SK-N-SH treated with all-trans-retinoic acid at 6 μM for 48 hours (cell line): Measurements from ENCODE around the gene NCBP2L.

Experiments
- CSRNP3 ChIP-seq: fragments of 250-450 bp; sonication (Bioruptor Pico); IDR thresholded peaks from 2 replicates; pipeline ENCODE4 v1.5.1; 2021; ENCODE audit warnings: mild to moderate bottlenecking, moderate library complexity
- OSR1 ChIP-seq: fragments of 250-450 bp; sonication (Bioruptor Pico); IDR thresholded peaks from 2 replicates; pipeline ENCODE4 v1.8.0; 2022; ENCODE audit warnings: moderate library complexity, mild to moderate bottlenecking, inconsistent platforms
- PATZ1 ChIP-seq: fragments of 250-450 bp; sonication (Bioruptor Pico); IDR thresholded peaks from 2 replicates; pipeline ENCODE4 v1.8.0; 2020; ENCODE audit warnings: mild to moderate bottlenecking, moderate library complexity, borderline replicate concordance
- PPARA ChIP-seq: fragments of 250-450 bp; sonication (Bioruptor Pico); IDR thresholded peaks from 2 replicates; pipeline ENCODE4 v1.5.0; 2020; ENCODE audit warnings: mild to moderate bottlenecking, borderline replicate concordance
- TSHZ2 ChIP-seq: fragments of 250-450 bp; sonication (Bioruptor Pico); IDR thresholded peaks from 2 replicates; pipeline ENCODE4 v1.5.0; 2020; ENCODE audit warnings: mild to moderate bottlenecking, moderate library complexity

GRCh38 chrX:107728371-107729099 is 49.0 kb upstream of the NCBP2L start:
- TF ChIP-seq PPARA (CRISPR knock-in tag) (no peak), PATZ1 (CRISPR knock-in tag) (no peak), OSR1 (CRISPR knock-in tag) (no peak), CSRNP3 (CRISPR knock-in tag) (no peak), TSHZ2 (CRISPR knock-in tag) (no peak)
